HG02759 (cell line): ENCODE data around the gene COL18A1.
"Not testable (repeated sequence)": the region's sequence is repeated elsewhere in the genome, so short reads cannot be mapped to it uniquely, and the experiment has no call there.

Experiments used
- ATAC-seq: cut with Tn5 transposase; IDR thresholded peaks from one replicate; pipeline ENCODE4 v1.9.1; 2021; ENCODE audit warnings: mild to moderate bottlenecking, moderate library complexity; ENCODE audit not compliant: unreplicated experiment

COL18A1 gene

GRCh38 chr21:45528028-45528705 is 123.2 kb downstream of the COL18A1 start:
- ATAC-seq: no peak

- no peak for ATAC-seq
Measured at GRCh38 chr21:45528981-45529784, 124.2 kb downstream of the COL18A1 start.

GRCh38 chr21:45529785-45530422 is 124.9 kb downstream of the COL18A1 start:
- no peak for ATAC-seq

GRCh38 chr21:45530423-45531113 is 125.6 kb downstream of the COL18A1 start:
- no peak for ATAC-seq

- not testable (repeated sequence) for ATAC-seq
Measured at GRCh38 chr21:45531114-45531392, 126.1 kb downstream of the COL18A1 start.

GRCh38 chr21:45531393-45532215 is 126.6 kb downstream of the COL18A1 start:
- no peak for ATAC-seq

- no peak for ATAC-seq
Measured at GRCh38 chr21:45532826-45533360, 127.9 kb downstream of the COL18A1 start.

GRCh38 chr21:45533361-45533845 is 128.4 kb downstream of the COL18A1 start:
- no peak for ATAC-seq

GRCh38 chr21:45533846-45534635 is 129.1 kb downstream of the COL18A1 start:
- ATAC-seq: no peak

- ATAC-seq: no peak
Measured at GRCh38 chr21:45534636-45535331, 129.8 kb downstream of the COL18A1 start.

GRCh38 chr21:45535341-45536081 is 130.5 kb downstream of the COL18A1 start:
- ATAC-seq: no peak

GRCh38 chr21:45536301-45537081 is 131.5 kb downstream of the COL18A1 start:
- ATAC-seq: no peak

- no peak for ATAC-seq
Measured at GRCh38 chr21:45537111-45537745, 132.3 kb downstream of the COL18A1 start.

GRCh38 chr21:45537746-45538291 is 132.9 kb downstream of the COL18A1 start:
- ATAC-seq: no peak

- no peak for ATAC-seq
Measured at GRCh38 chr21:45538381-45539045, 133.5 kb downstream of the COL18A1 start.
